ENCODE data around the gene PLPP3.

Gene PLPP3

GRCh38 chr1:56552349-56552748 lies 27.0 kb downstream of the PLPP3 start:
- Histone ChIP-seq H3K23ac (ENCODE audit: low read length) (no peak overlapping the region), H2AFZ (ENCODE audit: insufficient read depth, low read length, poor library complexity) (no peak overlapping the region), H3K27ac (ENCODE audit: low read depth, low read length) (no peak overlapping the region), H3K4me2 (ENCODE audit: low read length) (no peak overlapping the region), H3K14ac (ENCODE audit: low read length) (no peak overlapping the region), H3K18ac (ENCODE audit: low read length) (no peak overlapping the region), H3K79me1 (ENCODE audit: low read length) (no peaks in the 10 kb centered on the region), H3K9me3 (ENCODE audit: insufficient read depth, low read depth, low read length) (no peaks in the 10 kb centered on the region), H2BK12ac (ENCODE audit: low read length) (no peak overlapping the region), H2BK5ac (ENCODE audit: low read depth, low read length, poor library complexity) (no peak overlapping the region), H3K4ac (ENCODE audit: low read depth, low read length) (peak overlapping the region; percentile 86), H3K79me2 (ENCODE audit: control insufficient read depth, insufficient read depth, low read length, poor library complexity) (peaks cover 34% of the 10 kb centered on the region), H3K9ac (ENCODE audit: low read length) (no peak overlapping the region), H3K4me3 (ENCODE audit: low read depth, low read length) (no peak overlapping the region), H2AK5ac (ENCODE audit: low read length) (no peak overlapping the region), H2BK120ac (ENCODE audit: insufficient read depth, low read length, poor library complexity) (no peak overlapping the region), H3K4me1 (ENCODE audit: control insufficient read depth in 1 of 2, insufficient read depth in 2 of 2, low read length in 2 of 2) (peaks cover 8 to 40% of the 10 kb centered on the region in 2 experiments), H4K12ac (ENCODE audit: low read depth, low read length) (no peak overlapping the region), H4K91ac (ENCODE audit: low read depth, low read length) (no peak overlapping the region), H3K36me3 (ENCODE audit: control insufficient read depth in 1 of 2, insufficient read depth in 2 of 2, low read length in 2 of 2) (peaks cover 14 to 28% of the 10 kb centered on the region in 2 experiments), H4K8ac (ENCODE audit: low read depth, low read length) (no peak overlapping the region), H3K27me3 (ENCODE audit: insufficient read depth, low read length) (no peaks in the 10 kb centered on the region)
- DNase-seq, result no peak

- peaks cover 33% of the 10 kb centered on the region for H3K79me2 ChIP-seq (ENCODE audit: control insufficient read depth, insufficient read depth, low read length, poor library complexity)
- no peak overlapping the region for H4K12ac ChIP-seq (ENCODE audit: low read depth, low read length)
- peaks cover 14 to 28% of the 10 kb centered on the region in 2 experiments for H3K36me3 ChIP-seq (ENCODE audit: control insufficient read depth in 1 of 2, insufficient read depth in 2 of 2, low read length in 2 of 2)
- H3K4me1 ChIP-seq (ENCODE audit: control insufficient read depth in 1 of 2, insufficient read depth in 2 of 2, low read length in 2 of 2), result peaks cover 8 to 41% of the 10 kb centered on the region in 2 experiments
- no peak overlapping the region for H3K4me2 ChIP-seq (ENCODE audit: low read length)
- H2BK12ac ChIP-seq (ENCODE audit: low read length), result no peak overlapping the region
- no peaks in the 10 kb centered on the region for H3K79me1 ChIP-seq (ENCODE audit: low read length)
- no peak overlapping the region for H2AFZ ChIP-seq (ENCODE audit: insufficient read depth, low read length, poor library complexity)
- no peak overlapping the region for H3K18ac ChIP-seq (ENCODE audit: low read length)
- no peak overlapping the region for H3K23ac ChIP-seq (ENCODE audit: low read length)
- no peaks in the 10 kb centered on the region for H3K9me3 ChIP-seq (ENCODE audit: insufficient read depth, low read depth, low read length)
- peak overlapping the region; percentile 57 for H3K4ac ChIP-seq (ENCODE audit: low read depth, low read length)
- H2BK120ac ChIP-seq (ENCODE audit: insufficient read depth, low read length, poor library complexity), result no peak overlapping the region
- no peak overlapping the region for H2AK5ac ChIP-seq (ENCODE audit: low read length)
- no peak for DNase-seq
- H3K27me3 ChIP-seq (ENCODE audit: insufficient read depth, low read length), result no peaks in the 10 kb centered on the region
- H3K27ac ChIP-seq (ENCODE audit: low read depth, low read length), result no peak overlapping the region
- H4K91ac ChIP-seq (ENCODE audit: low read depth, low read length), result no peak overlapping the region
- H3K4me3 ChIP-seq (ENCODE audit: low read depth, low read length), result no peak overlapping the region
- WGBS (ENCODE audit: extremely low coverage, insufficient coverage, insufficient read length), result no CpG with 5 or more reads among the region's 3 CpGs
- H2BK5ac ChIP-seq (ENCODE audit: low read depth, low read length, poor library complexity), result no peak overlapping the region
- no peak overlapping the region for H3K9ac ChIP-seq (ENCODE audit: low read length)
- H3K14ac ChIP-seq (ENCODE audit: low read length), result no peak overlapping the region
- no peak overlapping the region for H4K8ac ChIP-seq (ENCODE audit: low read depth, low read length)
Observed at GRCh38 chr1:56551691-56552090, 27.7 kb downstream of the PLPP3 start.

GRCh38 chr1:56550859-56551188 lies 28.5 kb downstream of the PLPP3 start:
- DNase-seq, result no peak

GRCh38 chr1:56550138-56550858 lies 29.1 kb downstream of the PLPP3 start:
- Histone ChIP-seq H3K4me1 (ENCODE audit: control insufficient read depth in 1 of 2, insufficient read depth in 2 of 2, low read length in 2 of 2) (peaks cover 11 to 42% of the 10 kb centered on the region in 2 experiments), H2BK12ac (ENCODE audit: low read length) (no peak overlapping the region), H2AFZ (ENCODE audit: insufficient read depth, low read length, poor library complexity) (no peak overlapping the region), H3K23ac (ENCODE audit: low read length) (no peak overlapping the region), H4K91ac (ENCODE audit: low read depth, low read length) (no peak overlapping the region), H3K79me1 (ENCODE audit: low read length) (no peaks in the 10 kb centered on the region), H3K4ac (ENCODE audit: low read depth, low read length) (peak overlapping the region; percentile 64), H4K8ac (ENCODE audit: low read depth, low read length) (no peak overlapping the region), H3K4me3 (ENCODE audit: low read depth, low read length) (no peak overlapping the region), H4K12ac (ENCODE audit: low read depth, low read length) (no peak overlapping the region), H3K9me3 (ENCODE audit: insufficient read depth, low read depth, low read length) (no peaks in the 10 kb centered on the region), H2AK5ac (ENCODE audit: low read length) (no peak overlapping the region), H3K27ac (ENCODE audit: low read depth, low read length) (no peak overlapping the region), H3K27me3 (ENCODE audit: insufficient read depth, low read length) (no peaks in the 10 kb centered on the region), H3K9ac (ENCODE audit: low read length) (no peak overlapping the region), H2BK5ac (ENCODE audit: low read depth, low read length, poor library complexity) (no peak overlapping the region), H3K4me2 (ENCODE audit: low read length) (no peak overlapping the region), H3K36me3 (ENCODE audit: control insufficient read depth in 1 of 2, insufficient read depth in 2 of 2, low read length in 2 of 2) (peaks cover 15 to 35% of the 10 kb centered on the region in 2 experiments), H3K79me2 (ENCODE audit: control insufficient read depth, insufficient read depth, low read length, poor library complexity) (peaks cover 37% of the 10 kb centered on the region), H2BK120ac (ENCODE audit: insufficient read depth, low read length, poor library complexity) (no peak overlapping the region), H3K14ac (ENCODE audit: low read length) (no peak overlapping the region), H3K18ac (ENCODE audit: low read length) (no peak overlapping the region)
- DNase-seq, result no peak
- WGBS (ENCODE audit: extremely low coverage, insufficient coverage, insufficient read length), result no CpG with 5 or more reads among the region's 5 CpGs

More at GRCh38 chr1:56550859-56551188, 28.5 kb downstream of the PLPP3 start:
- Histone ChIP-seq H2BK12ac (ENCODE audit: low read length) (no peak overlapping the region), H3K79me2 (ENCODE audit: control insufficient read depth, insufficient read depth, low read length, poor library complexity) (peaks cover 33% of the 10 kb centered on the region), H3K18ac (ENCODE audit: low read length) (no peak overlapping the region), H3K36me3 (ENCODE audit: control insufficient read depth in 1 of 2, insufficient read depth in 2 of 2, low read length in 2 of 2) (peaks cover 12 to 30% of the 10 kb centered on the region in 2 experiments), H3K14ac (ENCODE audit: low read length) (no peak overlapping the region), H3K4ac (ENCODE audit: low read depth, low read length) (peak overlapping the region; percentile 64), H3K9me3 (ENCODE audit: insufficient read depth, low read depth, low read length) (no peaks in the 10 kb centered on the region), H4K8ac (ENCODE audit: low read depth, low read length) (no peak overlapping the region), H3K23ac (ENCODE audit: low read length) (no peak overlapping the region), H3K4me3 (ENCODE audit: low read depth, low read length) (no peak overlapping the region), H2BK120ac (ENCODE audit: insufficient read depth, low read length, poor library complexity) (no peak overlapping the region), H2AK5ac (ENCODE audit: low read length) (no peak overlapping the region), H2BK5ac (ENCODE audit: low read depth, low read length, poor library complexity) (no peak overlapping the region), H3K27me3 (ENCODE audit: insufficient read depth, low read length) (no peaks in the 10 kb centered on the region), H2AFZ (ENCODE audit: insufficient read depth, low read length, poor library complexity) (no peak overlapping the region), H3K4me2 (ENCODE audit: low read length) (no peak overlapping the region), H4K91ac (ENCODE audit: low read depth, low read length) (no peak overlapping the region), H4K12ac (ENCODE audit: low read depth, low read length) (no peak overlapping the region), H3K79me1 (ENCODE audit: low read length) (no peaks in the 10 kb centered on the region), H3K27ac (ENCODE audit: low read depth, low read length) (no peak overlapping the region), H3K9ac (ENCODE audit: low read length) (no peak overlapping the region), H3K4me1 (ENCODE audit: control insufficient read depth in 1 of 2, insufficient read depth in 2 of 2, low read length in 2 of 2) (peaks cover 8 to 37% of the 10 kb centered on the region in 2 experiments)
- WGBS (ENCODE audit: extremely low coverage, insufficient coverage, insufficient read length), result no CpG with 5 or more reads among the region's 4 CpGs

All from trophoblast cell (in vitro differentiated cells and primary cell).